GM19025 (cell line): Measurements from ENCODE around the gene SPIN4.
"Not testable (repeated sequence)": the region's sequence is repeated elsewhere in the genome, so short reads cannot be mapped to it uniquely, and the experiment has no call there.

Experiments
- ATAC-seq: cut with Tn5 transposase; IDR thresholded peaks from one replicate; pipeline ENCODE4 v1.9.1; 2021; ENCODE audit warnings: mild to moderate bottlenecking, low read depth, moderate library complexity; ENCODE audit not compliant: unreplicated experiment

SPIN4 gene

DNA sequence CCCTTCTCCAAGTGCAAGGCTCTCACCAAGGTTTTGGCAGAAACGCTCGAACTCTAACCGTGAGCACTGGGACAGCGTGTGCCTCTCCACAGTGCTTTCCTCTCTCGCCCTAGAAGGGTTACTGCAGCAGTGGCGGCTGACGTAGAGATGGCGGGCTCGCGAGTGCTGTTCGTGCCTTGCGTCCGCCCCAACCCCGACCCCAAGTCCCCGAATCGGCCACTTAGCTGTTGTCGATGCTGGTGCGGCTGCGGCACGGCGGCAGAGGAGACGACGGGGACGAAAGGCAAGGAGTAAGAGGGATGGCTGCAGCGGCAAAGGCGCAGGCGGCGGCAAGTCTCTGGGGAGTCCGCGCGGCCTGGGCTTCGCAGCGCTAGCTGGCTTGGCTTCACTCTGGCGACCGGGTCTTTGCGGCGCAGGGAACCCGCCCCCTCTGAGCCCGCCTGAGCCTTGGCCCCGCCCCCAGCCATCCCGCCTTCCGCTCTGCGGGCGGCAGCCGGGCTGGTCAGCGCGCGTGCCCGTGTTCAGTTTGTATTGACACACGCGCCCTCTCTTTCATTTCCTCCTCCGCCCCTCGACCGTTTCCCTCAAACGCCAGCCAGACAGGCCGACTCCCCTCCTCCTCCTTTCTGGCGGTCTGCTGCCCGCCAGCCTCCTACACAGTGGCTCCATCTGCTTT is at the start of gene SPIN4:
TSS of gene SPIN4 (minus strand) at position 392 of the 676 bp plus-strand sequence. CDS start 513 bp downstream, outside the sequence.
- peak; percentile 92 for ATAC-seq

DNA sequence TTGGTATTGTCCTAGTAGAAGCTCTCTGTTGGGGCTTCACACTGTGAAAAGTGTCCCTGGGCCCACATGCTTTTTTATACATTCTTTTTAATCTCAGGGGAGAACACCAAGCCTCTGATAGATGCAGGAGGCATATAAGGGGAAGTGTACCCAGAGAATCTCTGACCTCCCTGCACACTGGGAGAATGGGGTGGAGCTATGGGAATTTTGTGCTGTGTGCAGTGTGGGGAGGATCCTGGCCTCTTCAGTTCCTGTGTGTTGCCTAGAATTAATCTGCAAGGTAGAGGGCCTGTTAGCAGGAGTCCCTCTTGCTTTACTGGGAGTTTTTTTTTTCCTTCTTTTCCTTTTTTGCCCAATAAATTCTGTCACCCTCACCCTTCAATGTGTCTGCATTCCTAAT is 49.2 kb upstream of the SPIN4 start:
- no peak for ATAC-seq

GRCh38 chrX:63394872-63395271 is 43.7 kb upstream of the SPIN4 start:
- ATAC-seq: no peak

DNA sequence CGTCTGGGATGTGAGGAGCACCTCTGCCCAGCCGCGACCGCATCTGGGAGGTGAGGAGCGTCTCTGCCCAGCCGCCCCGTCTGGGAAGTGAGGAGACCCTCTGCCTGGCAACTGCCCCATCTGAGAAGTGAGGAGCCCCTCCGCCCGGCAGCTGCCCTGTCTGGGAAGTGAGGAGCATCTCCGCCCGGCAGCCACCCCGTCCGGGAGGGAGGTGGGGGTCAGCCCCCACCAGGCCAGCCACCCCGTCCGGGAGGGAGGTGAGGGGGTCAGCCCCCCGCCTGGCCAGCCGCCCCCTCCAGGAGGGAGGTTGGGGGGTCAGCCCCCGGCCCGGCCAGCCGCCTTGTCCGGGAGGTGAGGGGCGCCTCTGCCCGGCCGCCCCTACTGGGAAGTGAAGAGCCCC is 42.0 kb upstream of the SPIN4 start:
- not testable (repeated sequence) for ATAC-seq

DNA sequence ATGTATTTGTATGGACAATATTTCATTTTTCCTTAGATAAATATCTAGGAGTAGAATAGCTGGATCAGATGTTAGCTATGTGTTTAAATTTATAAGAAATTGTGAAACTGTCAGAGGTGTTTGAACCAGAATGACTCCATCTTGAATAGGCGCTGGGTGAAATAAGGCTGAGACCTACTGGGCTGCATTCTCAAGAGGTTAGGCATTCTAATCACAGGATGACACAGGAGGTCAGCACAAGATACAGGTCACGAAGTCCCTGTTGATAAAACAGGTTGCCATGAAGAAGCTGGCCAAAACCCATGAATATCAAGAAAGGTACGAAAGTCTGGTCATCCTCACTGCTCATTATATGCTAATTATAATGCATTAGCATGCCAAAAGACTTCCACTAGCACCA is 36.3 kb upstream of the SPIN4 start:
- ATAC-seq: no peak

DNA sequence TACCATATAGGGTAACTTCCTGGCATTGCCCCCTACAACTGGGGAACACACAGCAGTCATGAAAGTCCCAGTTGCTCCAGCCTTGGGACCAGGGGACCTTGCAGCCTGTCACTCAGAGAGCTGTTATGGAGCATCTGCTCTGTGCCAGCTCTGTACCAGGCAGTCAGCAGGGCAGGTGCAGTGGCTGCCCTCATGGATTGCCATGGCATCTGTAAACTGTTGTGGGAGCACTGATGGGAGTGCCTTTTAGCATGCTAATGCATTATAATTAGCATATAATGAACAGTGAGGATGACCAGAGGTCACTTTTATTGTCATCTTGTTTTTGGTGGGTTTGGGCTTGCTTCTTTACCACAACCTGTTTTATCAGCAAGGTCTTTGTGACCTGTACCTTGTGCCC is 33.1 kb upstream of the SPIN4 start:
- not testable (repeated sequence) for ATAC-seq

GRCh38 chrX:63373012-63373411 is 21.9 kb upstream of the SPIN4 start:
- ATAC-seq: not testable (repeated sequence)

DNA sequence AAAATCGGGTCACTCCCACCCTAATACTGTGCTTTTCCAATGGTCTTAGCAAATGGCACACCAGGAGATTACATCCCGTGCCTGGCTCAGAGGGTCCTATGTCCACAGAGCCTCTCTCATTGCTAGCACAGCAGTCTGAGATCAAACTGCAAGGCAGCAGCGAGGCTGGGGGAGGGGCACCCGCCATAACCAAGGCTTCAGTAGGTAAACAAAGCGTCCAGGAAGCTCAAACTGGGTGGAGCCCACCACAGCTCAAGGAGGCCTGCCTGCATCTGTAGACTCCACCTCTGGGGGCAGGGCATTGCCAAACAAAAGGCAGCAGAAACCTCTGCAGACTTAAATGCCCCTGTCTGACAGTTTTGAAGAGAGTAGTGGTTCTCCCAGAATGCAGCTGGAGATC is 16.6 kb upstream of the SPIN4 start:
- not testable (repeated sequence) for ATAC-seq

DNA sequence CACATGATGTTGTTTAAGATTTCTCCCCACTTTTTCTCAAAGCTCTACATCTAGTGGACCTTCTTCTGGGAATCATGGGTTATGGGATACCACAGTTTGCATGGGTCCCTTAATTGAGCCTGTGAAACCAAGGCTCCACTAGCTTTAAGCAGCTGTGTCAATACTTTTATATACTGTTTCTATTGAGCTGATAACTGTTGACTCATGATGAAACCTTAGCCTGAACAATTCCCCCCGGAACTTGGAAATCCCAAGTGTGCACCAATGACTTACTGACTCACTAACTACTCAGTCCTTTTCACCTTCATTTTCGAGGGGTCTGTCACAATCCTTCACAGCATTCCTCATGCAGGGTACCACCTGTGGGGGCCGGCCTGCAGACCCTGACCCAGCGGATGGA is 12.7 kb upstream of the SPIN4 start:
- ATAC-seq: no peak

DNA sequence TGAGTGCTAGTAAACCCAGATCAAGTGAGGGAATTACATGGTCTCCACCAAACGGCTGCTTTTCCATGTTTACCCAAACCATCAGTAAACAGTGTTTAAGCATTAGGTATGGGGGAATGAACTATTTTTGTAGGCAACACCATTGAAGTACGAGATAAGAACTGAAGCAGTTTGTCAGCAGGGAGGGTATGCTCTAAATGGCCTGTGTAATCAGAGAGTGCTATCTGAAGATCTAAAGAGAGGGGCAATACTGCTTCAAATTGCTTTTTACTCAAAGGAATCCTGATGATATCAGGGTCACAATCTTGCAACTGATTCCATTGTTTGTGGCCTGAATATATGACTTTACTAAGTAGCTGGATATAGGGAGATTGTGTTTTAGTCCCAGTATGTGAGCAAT is 10.4 kb upstream of the SPIN4 start:
- no peak for ATAC-seq

GRCh38 chrX:63354484-63354883 is 3.4 kb upstream of the SPIN4 start:
- no peak for ATAC-seq

GRCh38 chrX:63350465-63350877 is 661 bp downstream of the SPIN4 start:
- ATAC-seq: peak; percentile 27

DNA sequence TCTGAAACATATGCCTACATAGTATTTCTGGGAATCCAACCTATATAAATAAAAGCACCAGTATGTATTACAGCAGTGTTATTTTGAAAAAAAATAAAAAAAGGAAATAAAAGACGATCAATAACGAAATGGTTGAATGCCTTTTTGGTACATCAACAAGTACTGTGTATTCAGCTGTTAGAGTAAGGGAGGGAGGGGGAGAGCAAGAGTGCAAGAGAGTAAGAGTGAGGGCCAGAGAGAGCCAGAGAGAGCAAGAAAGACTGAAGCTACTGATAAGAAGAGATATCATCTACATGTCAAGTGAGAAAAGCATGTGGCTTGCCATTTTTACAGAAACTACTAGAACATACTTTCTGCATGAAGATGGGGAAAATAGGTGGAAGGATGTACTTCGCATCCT is 1.8 kb downstream of the SPIN4 start:
- no peak for ATAC-seq

- no peak for ATAC-seq
Measured at GRCh38 chrX:63330681-63331080, 20.5 kb downstream of the SPIN4 start.

GRCh38 chrX:63327788-63328187 is 23.3 kb downstream of the SPIN4 start:
- no peak for ATAC-seq

DNA sequence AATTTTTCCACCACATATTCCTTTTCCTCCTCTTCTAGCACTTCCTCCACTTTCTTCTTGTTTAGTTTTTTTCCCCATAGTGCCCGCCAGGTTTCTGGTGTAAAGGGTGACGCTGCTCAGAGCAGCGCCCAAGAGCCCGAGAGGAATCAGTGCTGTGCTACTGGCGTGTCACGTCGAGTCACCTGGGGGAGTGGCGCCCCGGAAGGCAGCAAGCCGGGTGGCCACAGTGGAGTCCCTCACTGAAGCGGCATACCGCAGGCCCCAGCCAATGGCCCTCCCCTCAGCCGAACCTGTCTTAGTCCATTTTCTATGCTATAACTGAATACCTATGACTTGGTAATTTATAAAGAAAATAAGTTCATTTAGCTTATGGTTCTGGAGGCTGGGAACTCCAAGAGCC is 51.5 kb downstream of the SPIN4 start:
- no peak for ATAC-seq
